GM12878 (cell line): ENCODE measurements around the gene DYNC1I1. TPM values are rescaled to one million over a fixed set of nuclear protein-coding genes. Genes with fewer than 3 reads are reported as not detected.

Source experiments
- ATAC-seq: fragments of 200-7000 bp; cut with Tn5 transposase; 3 replicates; pipeline ENCODE4 v1.9.1; 2020; ENCODE audit warnings: mild to moderate bottlenecking, moderate library complexity
- BruUV-seq: library from RNA; stranded (reverse); fragments of 400-500 nt; replicated peaks from 2 replicates; lab custom pipeline; 2021; lab: Mats Ljungman, UMichigan
- CTCF ChIA-PET: fragments of 300-600 bp; sonication (Branson Sonifier 250); formaldehyde crosslinking; extraction: SDS; loops from one replicate; lab custom pipeline; 2021; ENCODE audit warnings: inconsistent platforms; lab: Yijun Ruan, JAX
- POLR2A ChIA-PET: fragments of 350-600 bp; formaldehyde crosslinking; extraction: SDS; loops from one replicate; lab custom pipeline; 2021; ENCODE audit warnings: inconsistent platforms; lab: Charles Lee
- RAD21 ChIA-PET: fragments of 300-600 bp; sonication (Branson Sonifier 250); formaldehyde crosslinking; loops from one replicate; lab custom pipeline; 2023; ENCODE audit warnings: antibody characterized with exemption; ENCODE audit not compliant: unreplicated experiment; lab: Charles Lee
- SMC1A ChIA-PET: fragments of 300-600 bp; sonication (Branson Sonifier 250); formaldehyde crosslinking; loops from one replicate; lab custom pipeline; 2023; ENCODE audit not compliant: unreplicated experiment, uncharacterized antibody; lab: Charles Lee
- DNase-seq: peaks from one replicate; pipeline ENCODE4 v3.0.0-alpha.2; 2011; ENCODE audit warnings: low read depth, low spot score
- FAIRE-seq: peaks from 3 replicates; lab custom pipeline; 2011; peaks lifted over from hg19 to GRCh38; lab: Jason Lieb, UNC
- H2AFZ ChIP-seq: 2 replicates; pipeline ENCODE4 v1.6.0; 2011; ENCODE audit warnings: low read depth, low read length, control low read depth; ENCODE audit not compliant: control insufficient read depth
- H3K27ac ChIP-seq: 2 replicates; pipeline ENCODE4 v1.5.1; 2011; ENCODE audit warnings: control low read depth; ENCODE audit not compliant: control insufficient read depth, insufficient read depth
- H3K27me3 ChIP-seq, 2 experiments: replicated peaks in 1 of 2; 2 replicates each; pipeline versions ENCODE4 v1.6.0 to v1.6.1; 2011; ENCODE audit warnings: low read length in 1 of 2; ENCODE audit not compliant: control insufficient read depth in 2 of 2, insufficient read depth in 2 of 2
- H3K36me3 ChIP-seq, 2 experiments: 2 replicates each; pipeline ENCODE4 v1.5.1; 2011; ENCODE audit warnings: low read length in 1 of 2; ENCODE audit not compliant: control insufficient read depth in 2 of 2, insufficient read depth in 2 of 2
- H3K4me1 ChIP-seq: 2 replicates; pipeline ENCODE4 v1.6.1; 2011; ENCODE audit warnings: mild to moderate bottlenecking, low read length, moderate library complexity, mixed read lengths; ENCODE audit not compliant: control insufficient read depth, insufficient read depth
- H3K4me2 ChIP-seq: 2 replicates; pipeline ENCODE4 v1.6.0; 2011; ENCODE audit warnings: control low read depth; ENCODE audit not compliant: control insufficient read depth, insufficient read depth
- H3K4me3 ChIP-seq: fragments of 200-600 bp; sonication (generic); 2 replicates; pipeline ENCODE4 v1.5.1; 2016
- H3K79me2 ChIP-seq: 2 replicates; pipeline ENCODE4 v1.6.0; 2011; ENCODE audit warnings: low read length; ENCODE audit not compliant: control insufficient read depth, insufficient read depth
- H3K9ac ChIP-seq: 2 replicates; pipeline ENCODE4 v1.8.0; 2011; ENCODE audit warnings: low read length, control low read depth, mixed read lengths; ENCODE audit not compliant: control insufficient read depth, insufficient read depth
- H3K9me3 ChIP-seq: replicated peaks from 3 replicates; pipeline ENCODE4 v1.5.1; 2011; ENCODE audit warnings: mild to moderate bottlenecking, low read length; ENCODE audit not compliant: control insufficient read depth, insufficient read depth
- H4K20me1 ChIP-seq: 2 replicates; pipeline ENCODE4 v1.6.0; 2011; ENCODE audit not compliant: control insufficient read depth, insufficient read depth
- CHD4 ChIP-seq: fragments of 200-600 bp; sonication (generic); IDR thresholded peaks from 2 replicates; pipeline ENCODE4 v1.6.1; 2016; ENCODE audit warnings: mild to moderate bottlenecking
- EGR1 ChIP-seq, 2 experiments: IDR thresholded peaks; 1 replicate in 1 of 2; 2 replicates in 1 of 2; pipeline ENCODE4 v1.6.1; 2011 to 2012; ENCODE audit warnings: low read depth in 2 of 2, low read length in 2 of 2, borderline replicate concordance in 1 of 2, mild to moderate bottlenecking in 1 of 2, moderate library complexity in 1 of 2
- FOS ChIP-seq: IDR thresholded peaks from 3 replicates; pipeline ENCODE4 v1.6.1; 2011; ENCODE audit warnings: borderline replicate concordance; ENCODE audit not compliant: insufficient read length; ENCODE audit errors: extremely low read depth
- IRF3 ChIP-seq: fragments of 450-650 bp; IDR thresholded peaks from 2 replicates; pipeline ENCODE4 v1.6.1; 2014; ENCODE audit warnings: mild to moderate bottlenecking
- KDM1A ChIP-seq: fragments of 200-600 bp; sonication (generic); IDR thresholded peaks from 2 replicates; pipeline ENCODE4 v1.6.1; 2016; ENCODE audit warnings: borderline replicate concordance
- LARP7 ChIP-seq: fragments of 450-650 bp; IDR thresholded peaks from 2 replicates; pipeline ENCODE4 v1.6.1; 2017; ENCODE audit warnings: mild to moderate bottlenecking
- MTA3 ChIP-seq: IDR thresholded peaks from 2 replicates; pipeline ENCODE4 v1.6.1; 2012; ENCODE audit warnings: low read length, inconsistent platforms, borderline replicate concordance
- MYB ChIP-seq: fragments of 150-350 bp; IDR thresholded peaks from 2 replicates; pipeline ENCODE4 v1.6.1; 2014; ENCODE audit warnings: mild to moderate bottlenecking, low read depth, low read length, borderline replicate concordance
- MYC ChIP-seq: IDR thresholded peaks from 2 replicates; pipeline ENCODE4 v1.6.1; 2011; ENCODE audit warnings: mild to moderate bottlenecking, low read length, moderate library complexity, inconsistent platforms; ENCODE audit not compliant: insufficient read depth, insufficient replicate concordance, insufficient read length, severe bottlenecking
- NFYB ChIP-seq: IDR thresholded peaks from 2 replicates; pipeline ENCODE4 v1.6.1; 2011; ENCODE audit warnings: low read depth, mild to moderate bottlenecking, low read length, improper control_type of control experiment, moderate library complexity; ENCODE audit not compliant: insufficient read depth
- PML ChIP-seq: IDR thresholded peaks from 2 replicates; pipeline ENCODE4 v1.6.1; 2012; ENCODE audit warnings: low read length, inconsistent platforms
- SKIL ChIP-seq: fragments of 450-650 bp; IDR thresholded peaks from 2 replicates; pipeline ENCODE4 v1.6.1; 2017; ENCODE audit warnings: mild to moderate bottlenecking, low read depth, inconsistent platforms; ENCODE audit not compliant: poor library complexity, severe bottlenecking
- SPI1 ChIP-seq: IDR thresholded peaks from 2 replicates; pipeline ENCODE4 v1.6.1; 2011; ENCODE audit warnings: low read depth, mild to moderate bottlenecking, low read length, moderate library complexity, borderline replicate concordance; ENCODE audit not compliant: insufficient read depth
- ZNF592 ChIP-seq: fragments of 450-650 bp; IDR thresholded peaks from 2 replicates; pipeline ENCODE4 v1.6.1; 2017; ENCODE audit warnings: mild to moderate bottlenecking, moderate library complexity
- WGBS: methylation state at CpG from one replicate; pipeline ENCODE4 v1.1.6; 2016; ENCODE audit warnings: low lambda C conversion rate; ENCODE audit not compliant: insufficient replicate concordance, insufficient coverage; ENCODE audit errors: missing lambda C conversion rate; 5-methylcytosine and 5-hydroxymethylcytosine counted together
- in situ Hi-C: fragments of 300-500 bp; cut with MboI; formaldehyde crosslinking; loops from 9 replicates; pipeline ENCODE4 v1.14.3; 2018; ENCODE audit warnings: mixed read lengths
- intact Hi-C: fragments of 100-400 bp; cut with micrococcal nuclease; formaldehyde crosslinking; loops from one replicate; pipeline ENCODE4 v1.14.2; 2022; ENCODE audit not compliant: unreplicated experiment
- polyA plus RNA-seq, 11 experiments: library from polyadenylated mRNA; depleted of rRNA in 4 of 11; unstranded in 6 of 11; stranded (reverse) in 5 of 11; fragments of >200 nt; fragmentation: Nextera tagmentation in 4 of 11; fragmentation: Illumina TruSeq in 1 of 11; extraction: Ambion mirVana in 4 of 11; extraction: Trizol in 1 of 11; gene quantifications; 1 replicate in 1 of 11; 2 replicates in 10 of 11; pipeline versions ENCODE4 v1.2.1 to v1.2.3, GENCODE V29; 2011 to 2016; ENCODE audit warnings: inconsistent platforms in 2 of 11, missing spikeins in 2 of 11, low read depth in 1 of 11
- total RNA-seq, 4 experiments: library from RNA; depleted of rRNA in 3 of 4; stranded (reverse); fragments of >200 nt in 3 of 4; fragmentation: Illumina TruSeq in 1 of 4; extraction: Trizol in 1 of 4; gene quantifications; 2 replicates each; pipeline versions ENCODE4 v1.2.1 to v1.2.3, GENCODE V29; 2013 to 2021

Gene DYNC1I1
- total and polyA plus RNA-seq, 10 of the 15 experiments (the other 5 are each of a cell fraction or from before 2014, with no cell fraction given) = 0.05 to 0.91 (median 0.14) TPM; not detected in 3

- H3K36me3 ChIP-seq = no peaks in the 10 kb centered on the region
- H3K4me1 ChIP-seq = no peaks in the 10 kb centered on the region
- no peak overlapping the region for H3K9ac ChIP-seq
- H3K27ac ChIP-seq = no peak overlapping the region
- in situ Hi-C loops (no loop called here), intact Hi-C loops (no loop called here)
- H3K9me3 ChIP-seq = no peaks in the 10 kb centered on the region
- ChIA-PET SMC1A (no interaction called here), CTCF (no interaction called here), RAD21 (no interaction called here), POLR2A (no interaction called here)
- TF ChIP-seq PML (no peak), CHD4 (no peak), SPI1 (no peak), FOS (no peak), LARP7 (no peak), MYC (no peak), MTA3 (no peak), EGR1 (IDR thresholded peaks at IDR 0.05; ENCODE audit: borderline replicate concordance in 1 of 2, low read depth in 2 of 2, low read length in 2 of 2) (no peak), NFYB (no peak), KDM1A (no peak), IRF3 (no peak), MYB (no peak), ZNF592 (no peak), SKIL (no peak)
- H3K4me2 ChIP-seq = no peak overlapping the region
- BruUV-seq = no TSS peak
- H3K79me2 ChIP-seq = no peaks in the 10 kb centered on the region
- no peak for FAIRE-seq
- no peak overlapping the region for H2AFZ ChIP-seq
- no peak for DNase-seq
- ATAC-seq = no peak
- H4K20me1 ChIP-seq = no peaks in the 10 kb centered on the region
- no peaks in the 10 kb centered on the region for H3K27me3 ChIP-seq
- WGBS = 57% methylated on average over 4 of the region's 4 CpGs
- H3K4me3 ChIP-seq = no peak overlapping the region
These were observed 273.6 kb downstream of the DYNC1I1 start for GRCh38 chr7:96045919-96046318.
